Activated T-cell treated with anti-CD3 and anti-CD28 coated beads for 48 hours (primary cell): ENCODE results near the gene CALCA.
"Not testable (repeated sequence)": the region's sequence is repeated elsewhere in the genome, so short reads cannot be mapped to it uniquely, and the experiment has no call there.

Source experiments
- DNase-seq: peaks from one replicate; pipeline ENCODE4 v3.0.0-alpha.2; 2020; ENCODE audit warnings: low read depth

The CALCA gene

GRCh38 chr11:14971865-14972580 is at the start of gene CALCA:
Gene CALCA, minus strand, starts transcription at chr11:14972351. Its CDS starts 1,159 bp downstream, at chr11:14971192.
- no peak for DNase-seq

GRCh38 chr11:15016200-15016599 is 44.0 kb upstream of the CALCA start:
- DNase-seq: no peak

- DNase-seq: no peak
Observed at GRCh38 chr11:15011776-15012345, 39.7 kb upstream of the CALCA start.

GRCh38 chr11:15010865-15011264 is 38.7 kb upstream of the CALCA start:
- no peak for DNase-seq

- no peak for DNase-seq
Observed at GRCh38 chr11:15006139-15006759, 34.1 kb upstream of the CALCA start.

GRCh38 chr11:14988133-14988532 is 16.0 kb upstream of the CALCA start:
- not testable (repeated sequence) for DNase-seq

GRCh38 chr11:14981507-14981906 is 9.4 kb upstream of the CALCA start:
- DNase-seq: no peak

- DNase-seq: no peak
Observed at GRCh38 chr11:14980854-14981253, 8.7 kb upstream of the CALCA start.

GRCh38 chr11:14977101-14977880 is 5.1 kb upstream of the CALCA start:
- DNase-seq: no peak

- DNase-seq: no peak
Observed at GRCh38 chr11:14975252-14975587, 3.1 kb upstream of the CALCA start.

- peak; percentile 61 for DNase-seq
Observed at GRCh38 chr11:14974515-14975251, 2.5 kb upstream of the CALCA start.

GRCh38 chr11:14973621-14974514 is 1.7 kb upstream of the CALCA start:
- peak; percentile 26 for DNase-seq

- DNase-seq: no peak
Observed at GRCh38 chr11:14972581-14973495, 687 bp upstream of the CALCA start.

GRCh38 chr11:14969901-14970323 is 2.2 kb downstream of the CALCA start:
- DNase-seq: peak; percentile 73

- no peak for DNase-seq
Observed at GRCh38 chr11:14967581-14968243, 4.4 kb downstream of the CALCA start.

- no peak for DNase-seq
Observed at GRCh38 chr11:14956111-14956510, 16.0 kb downstream of the CALCA start.

GRCh38 chr11:14954581-14954980 is 17.6 kb downstream of the CALCA start:
- DNase-seq: no peak

GRCh38 chr11:14953904-14954303 is 18.2 kb downstream of the CALCA start:
- no peak for DNase-seq

- no peak for DNase-seq
Observed at GRCh38 chr11:14949437-14950147, 22.6 kb downstream of the CALCA start.
